ENCODE results near the gene RBM19.

RBM19 gene

DNA sequence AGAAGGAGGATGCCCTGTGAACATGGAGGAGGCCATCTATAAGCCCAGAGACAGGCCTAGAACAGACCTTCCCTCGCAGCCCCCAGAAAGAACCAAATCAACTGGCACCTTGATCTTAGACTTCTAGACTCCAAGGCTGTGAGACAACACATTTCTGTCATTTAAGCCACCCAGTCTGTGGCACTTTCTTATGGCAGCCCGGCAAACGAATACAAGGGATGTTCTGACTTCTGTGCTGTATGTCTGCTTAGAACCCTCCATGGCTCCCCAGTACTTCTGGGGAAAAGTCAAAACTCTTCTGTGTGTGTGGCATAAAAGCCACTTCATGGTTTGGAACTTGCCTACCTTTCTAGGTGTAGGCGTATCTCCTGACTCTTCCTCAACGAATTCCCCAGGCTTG is 42.9 kb downstream of the RBM19 start:
- Histone ChIP-seq H4K20me1 (ENCODE audit: control insufficient read depth, insufficient read depth, low read depth, low read length) (no peaks in the 10 kb centered on the region), H3K9me3 (ENCODE audit: control insufficient read depth, insufficient read depth, low read length) (no peaks in the 10 kb centered on the region), H3K27ac (ENCODE audit: low read depth, low read length) (no peak overlapping the region), H3F3A (ENCODE audit: control insufficient read depth, insufficient read depth) (no peaks in the 10 kb centered on the region), H3K4me1 (ENCODE audit: control insufficient read depth, low read length) (0 out of 2 replicates have a peak, but pooled peaks cover 2% of the 10 kb centered on the region), H3K36me3 (ENCODE audit: control insufficient read depth, low read length) (peaks cover 26% of the 10 kb centered on the region), H3K4me2 (ENCODE audit: low read length) (no peak overlapping the region), H3K27me3 (ENCODE audit: control insufficient read depth, low read length) (no peaks in the 10 kb centered on the region), H3K79me2 (ENCODE audit: control insufficient read depth, low read length) (no peaks in the 10 kb centered on the region), H3K9me2 (replicated peaks; ENCODE audit: control insufficient read depth, low read length) (no peaks in the 10 kb centered on the region), H3K4me3 (ENCODE audit: low read length) (no peak overlapping the region)
- TF ChIP-seq, protein P1, sequence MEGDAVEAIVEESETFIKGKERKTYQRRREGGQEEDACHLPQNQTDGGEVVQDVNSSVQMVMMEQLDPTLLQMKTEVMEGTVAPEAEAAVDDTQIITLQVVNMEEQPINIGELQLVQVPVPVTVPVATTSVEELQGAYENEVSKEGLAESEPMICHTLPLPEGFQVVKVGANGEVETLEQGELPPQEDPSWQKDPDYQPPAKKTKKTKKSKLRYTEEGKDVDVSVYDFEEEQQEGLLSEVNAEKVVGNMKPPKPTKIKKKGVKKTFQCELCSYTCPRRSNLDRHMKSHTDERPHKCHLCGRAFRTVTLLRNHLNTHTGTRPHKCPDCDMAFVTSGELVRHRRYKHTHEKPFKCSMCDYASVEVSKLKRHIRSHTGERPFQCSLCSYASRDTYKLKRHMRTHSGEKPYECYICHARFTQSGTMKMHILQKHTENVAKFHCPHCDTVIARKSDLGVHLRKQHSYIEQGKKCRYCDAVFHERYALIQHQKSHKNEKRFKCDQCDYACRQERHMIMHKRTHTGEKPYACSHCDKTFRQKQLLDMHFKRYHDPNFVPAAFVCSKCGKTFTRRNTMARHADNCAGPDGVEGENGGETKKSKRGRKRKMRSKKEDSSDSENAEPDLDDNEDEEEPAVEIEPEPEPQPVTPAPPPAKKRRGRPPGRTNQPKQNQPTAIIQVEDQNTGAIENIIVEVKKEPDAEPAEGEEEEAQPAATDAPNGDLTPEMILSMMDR (IDR thresholded peaks at IDR 0.05; ENCODE audit: low read depth, low read length, poor library complexity, severe bottlenecking): no peak
- TF ChIP-seq EZH2phosphoT487 (IDR thresholded peaks at IDR 0.05; ENCODE audit: borderline replicate concordance, low read length): no peak

DNA sequence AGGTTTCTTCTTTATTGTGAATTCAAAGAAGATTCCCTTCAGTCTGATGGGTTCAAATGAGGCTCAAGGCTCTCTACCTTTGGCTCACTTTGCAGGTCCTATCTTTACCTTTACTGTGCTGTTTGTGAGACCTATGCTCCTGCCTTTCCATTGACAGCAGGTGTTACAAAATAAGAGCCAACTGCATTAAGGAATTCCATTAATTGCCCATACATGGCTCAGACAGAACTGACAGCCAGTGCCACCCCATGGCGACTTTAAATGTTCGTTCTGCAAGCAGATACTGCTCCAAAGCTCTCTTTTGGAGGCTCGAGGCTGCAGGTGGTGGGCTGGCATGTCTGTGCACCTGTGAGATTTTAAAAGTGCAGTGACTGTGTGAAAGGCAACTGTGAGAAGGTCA is 44.7 kb downstream of the RBM19 start:
- Histone ChIP-seq H3K4me1 (ENCODE audit: control insufficient read depth, low read length) (peaks cover 4% of the 10 kb centered on the region; the same call in 1 of the 2 replicates), H3K27ac (ENCODE audit: low read depth, low read length) (no peak overlapping the region), H3F3A (ENCODE audit: control insufficient read depth, insufficient read depth) (no peaks in the 10 kb centered on the region), H3K4me3 (ENCODE audit: low read length) (no peak overlapping the region), H3K79me2 (ENCODE audit: control insufficient read depth, low read length) (no peaks in the 10 kb centered on the region), H3K9me3 (ENCODE audit: control insufficient read depth, insufficient read depth, low read length) (no peaks in the 10 kb centered on the region), H3K36me3 (ENCODE audit: control insufficient read depth, low read length) (peaks cover 22% of the 10 kb centered on the region), H4K20me1 (ENCODE audit: control insufficient read depth, insufficient read depth, low read depth, low read length) (no peaks in the 10 kb centered on the region), H3K4me2 (ENCODE audit: low read length) (no peak overlapping the region), H3K9me2 (replicated peaks; ENCODE audit: control insufficient read depth, low read length) (no peaks in the 10 kb centered on the region), H3K27me3 (ENCODE audit: control insufficient read depth, low read length) (no peaks in the 10 kb centered on the region)
- no peak for TF ChIP-seq EZH2phosphoT487 (IDR thresholded peaks at IDR 0.05; ENCODE audit: borderline replicate concordance, low read length)
- TF ChIP-seq, protein P1 (IDR thresholded peaks at IDR 0.05; ENCODE audit: low read depth, low read length, poor library complexity, severe bottlenecking): no peak

DNA sequence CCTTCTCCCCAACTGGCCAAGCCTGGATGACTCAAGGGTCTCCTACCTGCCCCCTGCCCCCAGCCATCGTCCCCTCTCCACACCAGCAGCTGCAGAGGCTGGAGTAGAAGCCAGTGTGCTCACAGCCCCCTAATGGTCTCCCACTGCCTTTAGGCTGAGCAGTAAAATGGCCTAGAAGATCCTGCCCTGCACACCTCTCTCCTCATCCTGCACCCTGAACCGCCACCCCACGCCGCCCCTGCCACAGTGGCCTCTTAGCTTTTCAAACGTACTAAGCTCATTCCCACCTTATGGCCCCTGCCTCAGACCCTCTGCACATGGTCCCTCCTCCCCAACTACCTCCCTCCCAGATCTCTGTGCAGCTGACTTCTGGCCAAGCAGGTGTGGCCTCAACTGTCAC is 46.3 kb downstream of the RBM19 start:
- Histone ChIP-seq H3K4me3 (ENCODE audit: low read length) (no peak overlapping the region), H3K9me2 (replicated peaks; ENCODE audit: control insufficient read depth, low read length) (no peaks in the 10 kb centered on the region), H3K36me3 (ENCODE audit: control insufficient read depth, low read length) (peaks cover 8% of the 10 kb centered on the region), H3K27me3 (ENCODE audit: control insufficient read depth, low read length) (no peaks in the 10 kb centered on the region), H4K20me1 (ENCODE audit: control insufficient read depth, insufficient read depth, low read depth, low read length) (no peaks in the 10 kb centered on the region), H3K4me1 (ENCODE audit: control insufficient read depth, low read length) (peaks cover 4% of the 10 kb centered on the region; the same call in 1 of the 2 replicates), H3K9me3 (ENCODE audit: control insufficient read depth, insufficient read depth, low read length) (no peaks in the 10 kb centered on the region), H3K79me2 (ENCODE audit: control insufficient read depth, low read length) (no peaks in the 10 kb centered on the region), H3F3A (ENCODE audit: control insufficient read depth, insufficient read depth) (no peaks in the 10 kb centered on the region), H3K4me2 (ENCODE audit: low read length) (no peak overlapping the region), H3K27ac (ENCODE audit: low read depth, low read length) (no peak overlapping the region)
- no peak for TF ChIP-seq EZH2phosphoT487 (IDR thresholded peaks at IDR 0.05; ENCODE audit: borderline replicate concordance, low read length)
- TF ChIP-seq, protein P1 (IDR thresholded peaks at IDR 0.05; ENCODE audit: low read depth, low read length, poor library complexity, severe bottlenecking): no peak
